Fibroblast of the aortic adventitia (primary cell): ENCODE measurements around the gene ADARB2. TPM values are rescaled to one million over a fixed set of nuclear protein-coding genes. Genes with fewer than 3 reads are reported as not detected.

Experiments
- DNase-seq: peaks from one replicate; pipeline ENCODE4 v3.0.0-alpha.2; 2010; ENCODE audit warnings: low read depth
- H3K4me3 ChIP-seq: 2 replicates; pipeline ENCODE4 v1.5.1; 2011; ENCODE audit warnings: low read depth, mild to moderate bottlenecking, control low read depth, low read length, moderate library complexity
- total RNA-seq: library from RNA; depleted of rRNA; stranded (reverse); fragments of >200 nt; gene quantifications from 2 replicates; pipeline ENCODE4 v1.2.3, GENCODE V29; 2012; ENCODE audit warnings: low replicate concordance
- TF ChIP-seq, protein P1 (sequence below): IDR thresholded peaks from 2 replicates; pipeline ENCODE4 v1.5.1; 2011; ENCODE audit warnings: mild to moderate bottlenecking, low read length, control low read depth, inconsistent platforms; ENCODE audit not compliant: insufficient read depth

ADARB2 gene
- total RNA-seq, 1 donor, result not detected

DNA sequence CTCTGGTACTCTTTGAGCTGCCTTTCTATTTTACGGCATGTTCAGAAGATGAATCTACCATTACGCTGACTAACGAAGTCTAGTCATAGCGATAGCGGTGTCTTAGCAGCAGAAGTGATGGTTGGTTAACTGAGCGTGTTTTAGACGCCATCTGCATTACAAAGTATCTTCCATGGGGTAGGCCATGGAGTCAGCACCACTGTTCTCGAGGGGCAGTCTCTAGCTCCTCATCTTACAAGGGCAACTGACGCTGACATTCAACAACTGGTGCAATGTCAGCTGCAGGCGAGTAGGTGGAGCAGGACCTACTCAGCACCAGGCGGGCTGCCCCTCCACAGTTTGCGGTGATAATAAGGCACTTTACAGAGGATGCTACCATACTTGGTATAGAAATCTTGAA, 88.7 kb downstream of the ADARB2 start:
- no peak for DNase-seq
- H3K4me3 ChIP-seq, result no peak overlapping the region
- TF ChIP-seq, protein P1, sequence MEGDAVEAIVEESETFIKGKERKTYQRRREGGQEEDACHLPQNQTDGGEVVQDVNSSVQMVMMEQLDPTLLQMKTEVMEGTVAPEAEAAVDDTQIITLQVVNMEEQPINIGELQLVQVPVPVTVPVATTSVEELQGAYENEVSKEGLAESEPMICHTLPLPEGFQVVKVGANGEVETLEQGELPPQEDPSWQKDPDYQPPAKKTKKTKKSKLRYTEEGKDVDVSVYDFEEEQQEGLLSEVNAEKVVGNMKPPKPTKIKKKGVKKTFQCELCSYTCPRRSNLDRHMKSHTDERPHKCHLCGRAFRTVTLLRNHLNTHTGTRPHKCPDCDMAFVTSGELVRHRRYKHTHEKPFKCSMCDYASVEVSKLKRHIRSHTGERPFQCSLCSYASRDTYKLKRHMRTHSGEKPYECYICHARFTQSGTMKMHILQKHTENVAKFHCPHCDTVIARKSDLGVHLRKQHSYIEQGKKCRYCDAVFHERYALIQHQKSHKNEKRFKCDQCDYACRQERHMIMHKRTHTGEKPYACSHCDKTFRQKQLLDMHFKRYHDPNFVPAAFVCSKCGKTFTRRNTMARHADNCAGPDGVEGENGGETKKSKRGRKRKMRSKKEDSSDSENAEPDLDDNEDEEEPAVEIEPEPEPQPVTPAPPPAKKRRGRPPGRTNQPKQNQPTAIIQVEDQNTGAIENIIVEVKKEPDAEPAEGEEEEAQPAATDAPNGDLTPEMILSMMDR, result no peak

DNA sequence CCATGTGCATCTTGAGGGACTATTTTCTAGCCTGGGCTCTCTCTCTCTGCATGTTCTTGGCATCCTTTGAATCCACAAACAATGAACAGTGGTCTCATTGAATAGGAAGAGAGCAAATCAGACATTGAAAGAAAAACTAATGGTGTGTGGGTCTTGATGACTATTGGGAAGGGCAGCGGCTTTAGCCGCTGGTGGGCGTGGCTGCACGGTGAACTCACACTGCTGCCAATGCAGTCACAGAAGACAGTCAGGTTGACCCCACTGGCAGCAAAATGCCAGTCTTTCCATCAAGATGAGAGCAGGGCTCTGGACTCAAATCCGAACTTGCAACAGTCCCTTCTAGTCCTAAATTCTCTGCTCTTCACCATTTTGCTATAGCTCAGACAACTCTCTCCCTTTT, 91.0 kb downstream of the ADARB2 start:
- DNase-seq, result no peak
- no peak overlapping the region for H3K4me3 ChIP-seq
- TF ChIP-seq, protein P1, result no peak

DNA sequence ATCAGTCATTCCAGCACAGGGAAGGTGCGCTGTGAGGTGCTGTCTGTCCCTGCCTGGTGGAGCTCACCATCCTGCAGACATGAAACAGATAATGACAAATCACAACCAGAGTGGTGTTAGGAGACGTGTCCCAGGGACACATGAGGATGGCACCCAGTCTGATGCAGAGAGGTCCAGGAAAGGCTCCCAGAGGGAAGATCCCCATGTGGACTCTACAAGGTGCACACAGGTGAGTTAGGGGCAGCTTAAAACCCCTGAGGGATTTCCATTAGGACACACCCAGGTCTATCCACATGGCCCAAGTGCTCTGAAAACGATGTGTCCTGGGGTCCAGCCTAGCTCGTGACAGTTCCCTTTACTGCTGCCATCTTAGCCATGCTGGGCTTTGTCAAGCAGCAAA, 91.4 kb downstream of the ADARB2 start:
- DNase-seq, result no peak
- no peak overlapping the region for H3K4me3 ChIP-seq
- TF ChIP-seq, protein P1, result no peak

GRCh38 chr10:1644191-1644711, 93.1 kb downstream of the ADARB2 start:
- H3K4me3 ChIP-seq, result no peak overlapping the region
- DNase-seq, result no peak
- TF ChIP-seq, protein P1, result no peak

GRCh38 chr10:1643908-1644179, 93.5 kb downstream of the ADARB2 start:
- H3K4me3 ChIP-seq, result no peak overlapping the region
- TF ChIP-seq, protein P1, result no peak
- no peak for DNase-seq

GRCh38 chr10:1643161-1643907, 94.0 kb downstream of the ADARB2 start:
- no peak for DNase-seq
- H3K4me3 ChIP-seq, result no peak overlapping the region

More at GRCh38 chr10:1643161-1643907, 94.0 kb downstream of the ADARB2 start:
- TF ChIP-seq, protein P1, result no peak
